ENCODE measurements around the gene DHDH.
"Not testable (repeated sequence)": the region's sequence is repeated elsewhere in the genome, so short reads cannot be mapped to it uniquely, and the experiment has no call there.

Gene DHDH

DNA sequence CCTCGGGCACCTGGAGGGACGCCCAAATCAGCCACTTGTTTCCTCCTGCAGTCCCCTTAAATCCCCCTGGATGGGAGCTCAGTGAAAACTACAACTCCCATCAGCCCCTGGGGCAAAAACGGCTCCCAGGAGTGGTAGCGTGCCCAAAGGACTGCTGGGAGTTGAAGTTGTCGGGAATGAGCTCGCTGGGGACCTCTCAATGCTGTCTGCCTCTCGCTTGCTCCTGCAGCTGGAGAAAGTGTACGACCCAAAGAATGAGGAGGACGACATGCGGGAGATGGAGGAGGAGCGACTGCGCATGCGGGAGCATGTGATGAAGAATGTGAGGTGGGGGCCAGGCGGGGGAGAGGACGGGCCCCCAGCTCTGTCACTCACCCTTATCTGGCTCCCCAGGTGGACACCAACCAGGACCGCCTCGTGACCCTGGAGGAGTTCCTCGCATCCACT, 14.7 kb upstream of the DHDH start:
- no peak for DNase-seq

GRCh38 chr19:48919271-48919670, 14.2 kb upstream of the DHDH start:
- not testable (repeated sequence) for DNase-seq

DNA sequence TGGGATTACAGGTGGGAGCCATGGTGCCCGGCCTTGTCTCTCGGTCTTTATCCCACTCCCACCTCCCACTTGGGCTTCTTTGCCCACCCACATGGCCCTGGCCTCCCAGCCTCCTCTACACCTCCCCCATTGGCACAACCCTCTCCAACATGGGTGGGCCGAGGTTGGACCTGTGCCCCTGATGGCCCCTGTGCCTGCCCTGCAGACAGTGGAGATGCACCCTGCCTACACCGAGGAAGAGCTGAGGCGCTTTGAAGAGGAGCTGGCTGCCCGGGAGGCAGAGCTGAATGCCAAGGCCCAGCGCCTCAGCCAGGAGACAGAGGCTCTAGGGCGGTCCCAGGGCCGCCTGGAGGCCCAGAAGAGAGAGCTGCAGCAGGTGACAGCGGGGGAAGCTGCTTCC, 12.6 kb upstream of the DHDH start:
- DNase-seq: no peak

GRCh38 chr19:48921721-48922500, 11.6 kb upstream of the DHDH start:
- DNase-seq: no peak

GRCh38 chr19:48922548-48923490, 10.7 kb upstream of the DHDH start:
- no peak for DNase-seq

DNA sequence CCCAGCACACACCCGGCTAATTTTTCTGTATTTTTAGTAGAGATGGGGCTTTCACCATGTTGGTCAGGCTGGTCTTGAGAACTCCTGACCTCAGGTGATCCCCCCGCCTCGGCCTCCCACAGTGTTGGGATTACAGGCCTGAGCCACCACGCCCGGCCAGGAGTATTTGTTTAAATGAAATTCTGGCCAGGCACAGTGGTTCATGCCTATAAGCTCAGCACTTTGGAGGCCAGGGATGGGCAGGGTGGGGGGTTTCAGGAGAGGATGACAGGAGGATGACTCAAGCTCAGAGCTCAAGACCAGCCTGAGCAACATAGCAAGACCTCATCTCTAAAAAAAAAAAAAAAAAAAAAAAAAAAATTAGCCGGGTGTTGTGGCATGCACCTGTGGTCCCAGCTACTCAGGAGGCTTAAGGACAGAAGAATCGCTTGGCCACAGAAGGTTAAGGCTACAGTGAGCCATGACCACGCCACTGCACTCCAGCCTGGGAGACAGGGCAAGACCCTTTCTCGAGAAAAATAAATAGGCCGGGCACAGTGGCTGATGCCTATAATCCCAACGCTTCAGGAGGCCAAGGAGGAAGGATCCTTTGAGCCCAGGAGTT, 8.2 kb upstream of the DHDH start:
- no peak for DNase-seq

DNA sequence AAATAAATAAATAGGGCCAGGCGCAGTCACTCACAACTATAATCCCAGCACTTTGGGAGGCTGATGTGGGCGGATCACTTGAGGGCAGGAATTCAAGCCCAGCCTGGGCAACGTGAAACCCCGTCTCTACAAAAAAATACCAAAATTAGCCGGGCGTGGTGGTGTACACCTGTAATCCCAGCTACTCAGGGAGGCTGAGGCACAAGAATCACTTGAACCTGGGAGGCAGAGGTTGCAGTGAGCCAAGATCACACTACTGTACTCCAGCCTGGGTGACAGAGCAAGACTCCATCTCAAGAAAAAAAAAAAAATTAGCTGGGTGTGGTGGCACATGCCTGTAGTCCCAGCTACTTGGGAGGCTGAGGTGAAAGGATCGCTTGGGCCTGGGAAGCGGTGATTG, 7.6 kb upstream of the DHDH start:
- not testable (repeated sequence) for DNase-seq

- no peak for DNase-seq
Measured at GRCh38 chr19:48926909-48927308, 6.6 kb upstream of the DHDH start.

GRCh38 chr19:48927692-48928091, 5.8 kb upstream of the DHDH start:
- not testable (repeated sequence) for DNase-seq

DNA sequence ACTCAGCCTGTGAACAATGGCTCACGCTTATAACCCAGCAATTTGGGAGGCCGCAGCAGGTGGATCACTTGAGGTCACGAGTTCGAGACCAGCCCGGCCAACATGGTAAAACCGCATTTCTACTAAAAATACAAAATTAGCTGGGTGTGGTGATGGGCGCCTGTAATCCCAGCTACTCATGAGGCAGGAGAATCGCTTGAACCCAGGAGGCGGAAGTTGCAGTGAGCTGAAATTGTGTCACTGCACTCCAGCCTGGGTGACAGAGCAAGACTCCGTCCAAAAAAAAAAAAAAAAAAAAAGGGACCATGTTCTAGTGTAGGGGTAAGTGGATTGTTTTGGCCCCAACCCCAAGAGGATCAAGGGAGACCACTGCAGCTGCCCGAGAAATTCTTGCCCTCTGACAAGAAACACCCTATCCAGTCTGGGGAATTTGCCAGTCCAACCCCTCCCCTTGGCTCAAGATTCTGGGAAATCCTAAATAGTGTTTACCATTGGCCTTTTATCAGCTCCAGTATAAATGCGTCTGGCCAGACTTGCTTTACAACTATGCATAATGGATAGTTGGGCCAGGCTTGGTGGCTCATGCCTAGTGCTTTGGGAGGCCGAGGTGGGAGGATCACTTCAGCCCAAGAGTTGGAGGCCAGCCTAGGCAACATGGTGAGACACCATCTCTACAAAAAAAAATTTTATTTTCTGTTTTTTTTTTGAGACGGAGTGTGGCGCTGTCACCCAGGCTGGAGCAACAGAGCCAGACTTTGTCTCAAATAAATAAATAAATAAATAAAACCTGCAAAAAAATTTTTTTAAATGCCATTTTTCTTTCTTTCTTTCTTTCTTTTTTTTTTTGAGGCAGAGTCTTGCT, 5.1 kb upstream of the DHDH start:
- DNase-seq: no peak

DNA sequence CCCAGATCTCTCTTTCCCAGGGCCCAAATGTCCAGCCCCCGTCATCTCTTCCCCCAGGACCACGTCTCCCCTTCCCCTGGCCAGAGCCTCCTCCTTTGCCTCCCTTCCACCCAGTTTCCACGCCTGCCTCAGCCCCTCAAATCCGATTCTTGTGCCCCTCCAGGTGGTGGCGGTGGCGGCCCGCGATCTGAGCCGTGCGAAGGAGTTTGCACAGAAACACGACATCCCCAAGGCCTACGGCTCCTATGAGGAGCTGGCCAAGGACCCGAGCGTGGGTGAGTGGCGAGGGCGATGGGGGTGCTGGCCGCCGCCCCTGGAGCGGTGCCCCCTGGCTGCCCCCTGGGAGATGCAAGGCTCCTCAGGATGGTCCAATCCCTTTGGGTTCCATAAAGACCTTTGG, 1.3 kb downstream of the DHDH start:
- no peak for DNase-seq

GRCh38 chr19:48935864-48936263, 2.4 kb downstream of the DHDH start:
- DNase-seq: no peak

DNA sequence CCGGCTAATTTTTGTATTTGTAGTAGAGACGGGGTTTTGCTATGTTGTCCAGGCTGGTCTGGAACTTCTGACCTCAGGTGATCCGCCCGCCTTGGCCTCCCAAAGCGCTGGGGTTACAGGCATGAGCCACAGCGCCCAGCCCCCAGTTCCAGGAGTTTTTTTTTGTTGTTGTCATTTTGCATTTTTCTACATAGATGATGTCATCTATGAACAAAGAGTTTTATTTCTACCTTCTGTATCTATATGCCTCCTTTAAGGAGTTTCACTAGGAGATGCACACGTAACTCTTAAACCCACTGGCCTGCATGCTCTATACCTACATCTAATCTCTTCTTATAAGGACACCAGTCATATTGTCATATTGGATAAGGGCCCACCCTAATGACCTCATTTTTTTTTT, 4.8 kb downstream of the DHDH start:
- DNase-seq: no peak

GRCh38 chr19:48940902-48941301, 7.4 kb downstream of the DHDH start:
- DNase-seq: no peak

DNA sequence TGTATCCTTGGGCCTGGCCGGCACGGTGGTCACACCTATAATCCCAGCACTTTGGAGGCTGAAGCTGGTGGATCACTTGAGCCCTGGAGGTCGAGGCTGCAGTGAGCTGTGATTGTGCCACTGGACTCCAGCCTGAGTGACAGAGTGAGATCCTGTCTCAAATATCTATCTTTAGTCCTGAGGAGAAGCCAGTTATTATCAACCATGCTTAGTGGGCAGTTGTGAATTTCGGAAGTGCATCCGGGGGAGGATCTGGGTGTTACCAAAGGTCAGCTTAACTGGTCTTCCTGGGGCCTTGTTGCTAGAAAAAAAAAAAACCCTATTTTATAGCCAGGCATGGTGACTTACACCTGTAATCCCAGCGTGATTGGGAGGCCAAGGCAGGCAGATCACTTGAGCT, 9.6 kb downstream of the DHDH start:
- DNase-seq: no peak

DNA sequence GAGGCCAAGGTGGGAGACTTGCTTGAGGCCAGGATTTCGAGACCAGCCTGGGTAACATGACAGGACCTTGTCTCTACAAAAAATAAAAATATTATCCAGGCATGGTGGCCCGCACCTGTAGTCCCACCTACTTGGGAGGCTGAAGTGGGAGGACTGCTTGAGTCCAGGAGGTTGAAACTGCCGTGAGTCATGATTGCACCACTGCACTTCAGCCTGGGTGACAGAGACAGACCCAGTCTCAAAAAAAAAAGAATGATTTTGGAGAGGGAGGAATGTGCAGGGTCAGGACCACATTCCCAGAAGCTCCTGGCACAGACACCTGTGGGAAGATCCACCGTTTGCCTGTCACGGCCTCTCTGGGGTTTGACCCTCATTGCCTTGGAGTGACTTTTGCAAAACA, 11.9 kb downstream of the DHDH start:
- no peak for DNase-seq

- DNase-seq: no peak
Measured at GRCh38 chr19:48945817-48946216, 12.3 kb downstream of the DHDH start.

DNA sequence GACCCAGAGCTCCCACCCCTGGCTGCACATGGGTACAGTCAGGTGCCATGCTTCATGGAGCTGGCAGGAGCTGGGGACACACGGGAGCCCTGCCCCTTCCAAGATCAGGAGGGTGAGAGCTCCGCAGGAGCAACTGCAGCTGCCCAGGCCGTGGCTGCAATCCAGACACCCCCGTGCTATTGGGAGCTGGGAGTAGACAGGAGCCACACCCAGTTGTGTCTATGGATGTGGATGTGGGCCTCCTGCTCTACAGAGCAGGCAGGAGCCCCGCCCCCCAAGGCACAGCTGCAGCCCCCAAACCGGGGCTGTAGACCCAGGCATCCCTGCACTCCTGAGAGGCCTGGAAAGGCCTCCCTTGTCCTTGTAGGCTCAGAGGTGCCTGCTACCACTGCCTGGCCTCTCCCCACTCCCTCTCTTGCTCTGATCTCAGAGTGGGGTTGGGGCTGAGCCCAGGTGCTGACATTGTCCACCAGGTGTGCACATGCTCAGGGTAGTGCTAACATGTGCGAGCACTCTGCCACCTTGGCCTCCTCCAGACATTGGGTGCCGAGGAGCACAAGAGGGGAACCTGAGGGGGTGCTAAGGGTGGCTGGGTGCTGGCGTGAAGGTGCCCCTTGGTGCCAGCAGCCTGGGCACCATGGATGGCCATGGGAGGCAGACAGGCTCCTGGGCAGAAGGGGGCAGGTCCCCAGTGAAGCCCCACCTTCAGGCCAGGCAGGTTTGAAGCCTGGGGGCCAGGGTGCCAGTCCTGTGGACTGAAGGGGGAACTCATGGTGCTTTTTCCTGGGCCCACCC, 13.2 kb downstream of the DHDH start:
- no peak for DNase-seq

GRCh38 chr19:48947258-48947542, 13.7 kb downstream of the DHDH start:
- DNase-seq: no peak

GRCh38 chr19:48950159-48950558, 16.7 kb downstream of the DHDH start:
- DNase-seq: no peak

- no peak for DNase-seq
Measured at GRCh38 chr19:48950830-48951519, 17.5 kb downstream of the DHDH start.

All from NCI-H526 treated with DMSO at 0.1 percent for 48 hours (cell line).